HUES64 (cell line): Measurements from ENCODE around the gene SLC9A9.
"Not testable (repeated sequence)": the region's sequence is repeated elsewhere in the genome, so short reads cannot be mapped to it uniquely, and the experiment has no call there.

Experiments used
- H3K27ac ChIP-seq: 2 replicates; pipeline ENCODE4 v1.7.0; 2013; ENCODE audit warnings: low read depth, low read length, inconsistent platforms
- H3K27me3 ChIP-seq: 2 replicates; pipeline ENCODE4 v1.6.1; 2013; ENCODE audit warnings: mild to moderate bottlenecking, low read length; ENCODE audit not compliant: insufficient read depth
- H3K36me3 ChIP-seq: 2 replicates; pipeline ENCODE4 v1.6.1; 2013; ENCODE audit warnings: mild to moderate bottlenecking, low read length; ENCODE audit not compliant: insufficient read depth
- H3K4me1 ChIP-seq: 2 replicates; pipeline ENCODE4 v1.6.1; 2013; ENCODE audit warnings: mild to moderate bottlenecking, low read length, moderate library complexity; ENCODE audit not compliant: insufficient read depth
- H3K4me3 ChIP-seq: 2 replicates; pipeline ENCODE4 v1.5.1; 2013; ENCODE audit warnings: mild to moderate bottlenecking, low read length, moderate library complexity
- H3K9ac ChIP-seq: 2 replicates; pipeline ENCODE4 v1.6.1; 2013; ENCODE audit warnings: mild to moderate bottlenecking, low read depth, low read length
- H3K9me3 ChIP-seq: 2 replicates; pipeline ENCODE4 v1.6.1; 2013; ENCODE audit warnings: low read depth, low read length; ENCODE audit not compliant: insufficient read depth
- WGBS: fragments of 150-250, 120-280 bp; methylation state at CpG from one replicate; pipeline ENCODE4 v1.1.7; 2013; ENCODE audit warnings: missing lambda C conversion rate; 5-methylcytosine and 5-hydroxymethylcytosine counted together

The SLC9A9 gene

GRCh38 chr3:143718463-143718862 is 129.8 kb downstream of the SLC9A9 start:
- Histone ChIP-seq H3K4me3 (no peak overlapping the region), H3K36me3 (no peaks in the 10 kb centered on the region), H3K27ac (no peak overlapping the region), H3K4me1 (peaks cover 4% of the 10 kb centered on the region; the same call in 1 of the 2 replicates), H3K27me3 (no peaks in the 10 kb centered on the region), H3K9me3 (no peaks in the 10 kb centered on the region), H3K9ac (no peak overlapping the region)
- 86% methylated on average over 6 of the region's 7 CpGs for WGBS

DNA sequence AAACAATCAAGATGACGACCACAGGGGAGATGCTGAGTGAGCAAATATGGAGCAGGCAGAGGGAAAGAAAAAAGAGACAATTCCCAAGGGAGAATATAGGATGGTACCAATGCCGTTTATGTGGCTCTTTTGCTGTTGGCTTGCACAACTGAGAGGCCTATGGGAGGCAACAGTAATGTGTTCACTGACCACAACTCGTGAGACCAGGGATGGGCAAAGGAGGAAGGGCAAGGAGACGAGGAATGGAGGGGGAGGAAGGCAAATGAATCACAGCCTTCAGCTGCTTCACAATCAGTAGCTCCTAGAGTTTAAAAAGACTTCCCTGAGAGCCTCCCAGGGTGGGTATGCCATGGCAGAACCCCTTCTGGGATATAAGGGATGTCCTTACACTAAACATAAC is 131.5 kb downstream of the SLC9A9 start:
- H3K27me3 ChIP-seq = no peaks in the 10 kb centered on the region
- no peaks in the 10 kb centered on the region for H3K36me3 ChIP-seq
- no peak overlapping the region for H3K4me3 ChIP-seq
- no peaks in the 10 kb centered on the region for H3K9me3 ChIP-seq
- H3K27ac ChIP-seq = no peak overlapping the region
- peaks cover 4% of the 10 kb centered on the region; the same call in 1 of the 2 replicates for H3K4me1 ChIP-seq
- H3K9ac ChIP-seq = no peak overlapping the region
- 94% methylated on average over 4 of the region's 4 CpGs for WGBS

- H3K27ac ChIP-seq = no peak overlapping the region
- H3K27me3 ChIP-seq = no peaks in the 10 kb centered on the region
- no peaks in the 10 kb centered on the region; the same call in 1 of the 2 replicates for H3K4me1 ChIP-seq
- no peaks in the 10 kb centered on the region for H3K9me3 ChIP-seq
- H3K9ac ChIP-seq = no peak overlapping the region
- H3K36me3 ChIP-seq = no peaks in the 10 kb centered on the region
- no peak overlapping the region for H3K4me3 ChIP-seq
Measured at GRCh38 chr3:143712522-143712921, 135.7 kb downstream of the SLC9A9 start.

DNA sequence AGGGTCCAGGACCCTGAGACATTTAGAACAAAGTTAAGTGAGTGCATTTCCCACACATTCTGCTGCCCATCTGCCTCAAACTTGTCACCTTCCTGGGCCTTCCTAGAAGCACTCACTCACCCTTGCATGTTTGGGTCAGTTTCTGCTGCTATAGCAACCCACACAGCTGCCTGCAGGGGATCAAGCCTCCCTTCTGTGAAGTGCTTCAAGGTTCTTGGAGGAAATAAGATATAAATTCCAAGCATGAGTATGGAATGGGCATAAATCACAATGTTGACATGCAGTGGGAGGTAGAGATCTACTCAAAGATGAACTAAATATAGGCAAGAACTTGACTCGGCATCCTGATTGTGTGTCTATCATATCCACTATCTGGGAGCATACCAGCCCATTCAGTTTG is 140.4 kb downstream of the SLC9A9 start:
- Histone ChIP-seq H3K27ac (no peak overlapping the region), H3K27me3 (no peaks in the 10 kb centered on the region), H3K9ac (no peak overlapping the region), H3K9me3 (no peaks in the 10 kb centered on the region), H3K4me3 (no peak overlapping the region), H3K36me3 (no peaks in the 10 kb centered on the region), H3K4me1 (no peaks in the 10 kb centered on the region; the same call in 1 of the 2 replicates)
- WGBS = 92% methylated on average over 1 of the region's 1 CpG

DNA sequence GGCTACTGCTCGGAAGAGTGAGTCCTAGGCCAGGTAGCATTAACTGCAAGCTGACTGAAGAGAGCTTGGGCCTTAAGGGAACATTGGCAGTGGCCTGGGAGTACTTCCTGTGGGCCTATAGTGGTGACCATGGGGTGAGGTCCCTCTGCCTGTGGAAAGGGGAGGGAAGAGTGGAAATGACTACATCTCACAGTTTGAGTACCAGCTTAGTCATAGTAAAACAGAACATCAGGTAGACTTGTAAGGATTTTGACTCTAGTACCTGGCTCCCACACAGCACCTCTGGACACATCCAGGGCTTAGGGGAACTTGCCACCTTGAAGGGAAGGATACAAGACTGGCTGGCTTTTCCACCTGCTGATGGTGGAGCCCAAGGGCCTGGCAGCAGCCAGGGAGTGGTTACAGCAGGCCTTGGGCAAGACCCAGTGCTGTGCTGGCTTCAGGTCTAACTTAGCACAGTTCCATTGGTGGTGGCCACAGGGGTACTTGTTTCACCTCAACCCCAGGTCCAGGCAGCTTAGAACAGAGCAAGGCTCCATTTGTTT is 147.8 kb downstream of the SLC9A9 start:
- WGBS = 94% methylated on average over 1 of the region's 1 CpG
- Histone ChIP-seq H3K9ac (no peak overlapping the region), H3K27me3 (no peaks in the 10 kb centered on the region), H3K27ac (no peak overlapping the region), H3K4me3 (no peak overlapping the region), H3K9me3 (no peaks in the 10 kb centered on the region), H3K4me1 (no peaks in the 10 kb centered on the region), H3K36me3 (no peaks in the 10 kb centered on the region)

- no peak overlapping the region for H3K4me3 ChIP-seq
- WGBS = 92% methylated on average over 3 of the region's 3 CpGs
- no peaks in the 10 kb centered on the region for H3K36me3 ChIP-seq
- H3K4me1 ChIP-seq = no peaks in the 10 kb centered on the region
- no peak overlapping the region for H3K27ac ChIP-seq
- no peaks in the 10 kb centered on the region for H3K9me3 ChIP-seq
- no peaks in the 10 kb centered on the region for H3K27me3 ChIP-seq
- H3K9ac ChIP-seq = no peak overlapping the region
Measured at GRCh38 chr3:143699424-143699823, 148.8 kb downstream of the SLC9A9 start.

DNA sequence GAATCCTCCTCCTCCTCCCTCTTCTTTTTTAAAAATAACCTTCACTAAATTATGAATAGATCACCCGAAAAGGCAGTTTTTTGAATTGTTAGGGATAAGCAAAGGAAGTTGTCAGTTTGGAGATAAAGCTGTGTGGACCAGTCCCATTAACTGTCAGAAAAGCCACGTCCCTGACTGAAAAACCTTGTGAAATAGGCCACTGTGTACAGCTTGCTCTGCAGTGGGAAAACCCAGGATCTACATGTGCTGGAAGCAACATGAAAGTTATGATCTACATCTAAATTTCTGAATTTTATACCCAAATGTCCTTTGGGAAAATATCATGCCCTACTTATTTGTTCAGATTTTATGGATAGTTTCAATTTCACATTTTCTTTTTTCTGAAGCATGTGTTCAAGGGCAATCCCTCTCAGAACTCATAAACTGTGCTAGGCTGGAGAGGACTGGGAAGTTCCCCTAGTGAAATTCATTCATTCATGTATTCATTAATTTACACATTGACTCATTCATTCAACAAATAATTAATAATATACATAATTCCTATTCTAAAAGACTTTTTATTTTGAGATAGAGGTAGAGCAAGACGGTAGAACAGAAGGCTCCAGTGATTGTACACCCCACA is 149.5 kb downstream of the SLC9A9 start:
- no peaks in the 10 kb centered on the region for H3K9me3 ChIP-seq
- H3K4me3 ChIP-seq = no peak overlapping the region
- H3K27me3 ChIP-seq = no peaks in the 10 kb centered on the region
- H3K4me1 ChIP-seq = no peaks in the 10 kb centered on the region
- WGBS = 91% methylated on average over 3 of the region's 3 CpGs
- no peak overlapping the region for H3K9ac ChIP-seq
- no peak overlapping the region for H3K27ac ChIP-seq
- H3K36me3 ChIP-seq = no peaks in the 10 kb centered on the region

DNA sequence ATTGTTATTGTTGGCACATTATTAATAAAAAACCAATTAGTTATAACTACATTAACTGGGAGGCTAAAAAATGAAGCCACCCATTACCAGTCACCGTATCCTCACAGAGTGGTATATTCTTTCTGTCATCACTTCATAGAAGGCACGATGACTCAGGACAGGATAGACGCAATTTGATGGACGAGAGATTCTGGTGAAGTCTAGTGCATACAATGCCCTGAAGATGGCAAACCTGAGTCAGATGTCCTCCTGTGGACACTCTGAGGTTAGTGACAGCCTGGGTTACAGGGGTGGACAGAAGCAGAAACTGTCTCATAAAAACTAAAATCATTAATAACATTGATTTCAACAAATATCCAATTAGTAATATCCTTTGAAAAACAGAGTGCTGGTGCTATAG is 150.3 kb downstream of the SLC9A9 start:
- Histone ChIP-seq H3K9me3 (no peaks in the 10 kb centered on the region), H3K27me3 (no peaks in the 10 kb centered on the region), H3K9ac (no peak overlapping the region), H3K4me3 (no peak overlapping the region), H3K36me3 (no peaks in the 10 kb centered on the region), H3K27ac (no peak overlapping the region), H3K4me1 (no peaks in the 10 kb centered on the region)
- 95% methylated on average over 4 of the region's 4 CpGs for WGBS

DNA sequence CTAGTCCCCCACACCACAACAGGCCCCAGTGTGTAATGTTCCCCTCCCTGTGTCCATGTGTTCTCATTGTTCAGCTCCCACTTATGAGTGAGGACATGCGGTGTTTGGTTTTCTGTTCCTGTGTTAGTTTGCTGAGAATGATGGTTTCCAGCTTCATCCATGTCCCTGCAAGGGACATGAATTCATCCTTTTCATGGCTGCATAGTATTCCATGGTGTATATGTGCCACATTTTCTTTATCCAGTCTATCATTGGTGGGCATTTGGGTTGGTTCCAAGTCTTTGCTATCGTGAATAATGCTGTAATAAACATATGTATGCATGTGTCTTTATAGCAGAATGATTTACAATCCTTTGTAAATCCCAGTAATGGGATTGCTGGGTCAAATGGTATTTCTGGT is 152.9 kb downstream of the SLC9A9 start:
- not testable (repeated sequence) for H3K36me3 ChIP-seq, H3K27me3 ChIP-seq, H3K4me1 ChIP-seq, H3K4me3 ChIP-seq, H3K9ac ChIP-seq, H3K27ac ChIP-seq, H3K9me3 ChIP-seq
- WGBS = 57% methylated on average over 1 of the region's 2 CpGs

DNA sequence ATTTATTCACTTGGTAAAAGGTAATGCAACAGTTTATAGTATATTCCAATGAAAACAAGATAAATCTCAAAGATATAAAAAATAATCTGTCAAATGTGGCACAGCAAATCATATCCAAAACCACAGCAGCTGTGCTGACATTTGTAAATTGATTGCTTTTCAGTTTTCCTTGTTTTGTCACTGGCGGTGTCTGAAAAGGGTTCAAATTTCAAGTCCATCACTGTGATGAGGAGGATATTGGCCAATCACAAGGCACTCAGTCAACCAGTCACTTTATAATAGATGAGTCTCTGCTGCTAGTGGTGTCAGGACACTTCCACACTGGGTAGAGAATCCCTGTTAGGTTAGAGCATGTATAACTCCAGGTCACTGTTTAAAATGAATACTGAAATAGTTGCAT is 154.8 kb downstream of the SLC9A9 start:
- Histone ChIP-seq H3K27ac (no peak overlapping the region), H3K27me3 (no peaks in the 10 kb centered on the region), H3K4me3 (no peak overlapping the region), H3K4me1 (no peaks in the 10 kb centered on the region), H3K9ac (no peak overlapping the region), H3K36me3 (no peaks in the 10 kb centered on the region), H3K9me3 (no peaks in the 10 kb centered on the region)
- WGBS = 100% methylated on average over 1 of the region's 1 CpG

- Histone ChIP-seq H3K9me3 (no peaks in the 10 kb centered on the region), H3K4me1 (peaks cover 4% of the 10 kb centered on the region; the same call in 1 of the 2 replicates), H3K27me3 (no peaks in the 10 kb centered on the region), H3K27ac (no peak overlapping the region), H3K9ac (no peak overlapping the region), H3K4me3 (no peak overlapping the region), H3K36me3 (no peaks in the 10 kb centered on the region)
- 89% methylated on average over 5 of the region's 5 CpGs for WGBS
Measured at GRCh38 chr3:143686638-143687197, 161.6 kb downstream of the SLC9A9 start.
